ENCODE results near the gene MZT2B.

GRCh38 chr2:130181325-130181879 lies 660 bp upstream of the MZT2B start, which contains the start of gene SMPD4:
- TF ChIP-seq POU6F1 (CRISPR knock-in tag; IDR thresholded peaks at IDR 0.05; ENCODE audit: borderline replicate concordance, low read depth) = no peak
- TF ChIP-seq ZFP3 (CRISPR knock-in tag; IDR thresholded peaks at IDR 0.05) = no peak
- no peak for TF ChIP-seq OSR1 (CRISPR knock-in tag; IDR thresholded peaks at IDR 0.05)
- TF ChIP-seq TCF4 (CRISPR knock-in tag; IDR thresholded peaks at IDR 0.05; ENCODE audit: borderline replicate concordance) = no peak
- TF ChIP-seq ZFP30 (CRISPR knock-in tag; IDR thresholded peaks at IDR 0.05) = no peak
- TF ChIP-seq TOX (CRISPR knock-in tag; IDR thresholded peaks at IDR 0.05; ENCODE audit: borderline replicate concordance) = no peak
- TF ChIP-seq ZNF70 (CRISPR knock-in tag; IDR thresholded peaks at IDR 0.05) = no peak
- no peak for TF ChIP-seq PATZ1 (CRISPR knock-in tag; IDR thresholded peaks at IDR 0.05; ENCODE audit: borderline replicate concordance)
- TF ChIP-seq RARB (CRISPR knock-in tag; IDR thresholded peaks at IDR 0.05) = no peak
- no peak for TF ChIP-seq ZC3H10 (CRISPR knock-in tag; IDR thresholded peaks at IDR 0.05)

Data from SK-N-SH treated with all-trans-retinoic acid at 6 μM for 48 hours (cell line).